K562 (cell line): ENCODE results near the gene TAP2. TPM values are rescaled to one million over a fixed set of nuclear protein-coding genes. Genes with fewer than 3 reads are reported as not detected.

ENCODE experiments used
- ATAC-seq: fragments of 200-7000 bp; cut with Tn5 transposase; 3 replicates; pipeline ENCODE4 v1.9.1; 2020; ENCODE audit warnings: moderate library complexity
- BruUV-seq: library from RNA; stranded (reverse); fragments of 400-500 nt; replicated peaks from 2 replicates; lab custom pipeline; 2021; lab: Mats Ljungman, UMichigan
- CTCF ChIA-PET: fragments of 300-600 bp; formaldehyde crosslinking; extraction: SDS; loops from one replicate; lab custom pipeline; 2021; ENCODE audit warnings: low intra/inter-chr PET ratio; lab: Yijun Ruan, JAX
- POLR2A ChIA-PET: fragments of 300-600, 350-650 bp; sonication (Branson Sonifier 250); formaldehyde crosslinking; extraction: SDS; loops from one replicate; lab custom pipeline; 2021; ENCODE audit warnings: antibody characterized with exemption, inconsistent platforms; lab: Yijun Ruan, JAX
- DNase-seq, 4 experiments: peaks; one replicate each; pipeline versions ENCODE4 v3.0.0 to v3.0.0-alpha.2; 2011 to 2018; ENCODE audit warnings: low spot score in 3 of 4, mixed read lengths in 3 of 4; ENCODE audit errors: extremely low read depth in 1 of 4
- FAIRE-seq: peaks from 2 replicates; lab custom pipeline; 2011; peaks lifted over from hg19 to GRCh38; lab: Jason Lieb, UNC
- H2AFZ ChIP-seq: 2 replicates; pipeline ENCODE4 v1.6.0; 2011; ENCODE audit warnings: low read depth, low read length, control low read depth, inconsistent platforms
- H3K27ac ChIP-seq: fragments of 200-600 bp; 3 replicates; pipeline ENCODE4 v1.8.0; 2011; ENCODE audit warnings: low read depth, mild to moderate bottlenecking, control low read depth, inconsistent platforms, low read length, moderate library complexity, mixed read lengths; ENCODE audit errors: extremely low read depth
- H3K27me3 ChIP-seq, 2 experiments: fragments of 300-600 bp in 1 of 2; 2 replicates in 1 of 2; 3 replicates in 1 of 2; pipeline versions ENCODE4 v1.6.0 to v1.8.0; 2011; ENCODE audit warnings: inconsistent platforms in 2 of 2, low read length in 2 of 2, mild to moderate bottlenecking in 1 of 2, mixed read lengths in 1 of 2, moderate library complexity in 1 of 2; ENCODE audit not compliant: control insufficient read depth in 2 of 2, insufficient read depth in 2 of 2
- H3K36me3 ChIP-seq: fragments of 300-600 bp; 3 replicates; pipeline ENCODE4 v1.8.0; 2011; ENCODE audit warnings: mild to moderate bottlenecking, low read length, inconsistent platforms; ENCODE audit not compliant: control insufficient read depth, insufficient read depth
- H3K4me1 ChIP-seq, 2 experiments: fragments of 200-600 bp in 1 of 2; replicated peaks in 1 of 2; 2 replicates in 1 of 2; 3 replicates in 1 of 2; pipeline versions ENCODE4 v1.5.1 to v1.8.0; 2011; ENCODE audit warnings: inconsistent platforms in 2 of 2, low read length in 2 of 2, mild to moderate bottlenecking in 1 of 2, mixed read lengths in 1 of 2, moderate library complexity in 1 of 2; ENCODE audit not compliant: control insufficient read depth in 2 of 2, insufficient read depth in 2 of 2
- H3K4me2 ChIP-seq: 2 replicates; pipeline ENCODE4 v1.6.1; 2011; ENCODE audit warnings: low read length, control low read depth, inconsistent platforms, mixed read lengths; ENCODE audit not compliant: insufficient read depth
- H3K4me3 ChIP-seq: fragments of 200-600 bp; sonication (generic), shearing (Covaris generic); 2 replicates; pipeline ENCODE4 v1.5.1; 2016; ENCODE audit warnings: control low read depth, inconsistent platforms
- H3K79me2 ChIP-seq: fragments of 200-600 bp; 3 replicates; pipeline ENCODE4 v1.8.0; 2011; ENCODE audit warnings: low read length, inconsistent platforms; ENCODE audit not compliant: control insufficient read depth, insufficient read depth
- H3K9ac ChIP-seq, 2 experiments: 2 replicates each; pipeline versions ENCODE4 v1.6.0 to v1.6.1; 2011; ENCODE audit warnings: low read depth in 2 of 2, low read length in 2 of 2, control low read depth in 1 of 2, inconsistent platforms in 1 of 2, mild to moderate bottlenecking in 1 of 2, mixed read lengths in 1 of 2; ENCODE audit not compliant: insufficient read depth in 1 of 2
- H3K9me1 ChIP-seq: one replicate; pipeline ENCODE4 v1.6.0; 2011; ENCODE audit warnings: inconsistent platforms, mild to moderate bottlenecking, low read length, moderate library complexity; ENCODE audit not compliant: control insufficient read depth, insufficient read depth
- H3K9me3 ChIP-seq: replicated peaks from 2 replicates; pipeline ENCODE4 v1.5.1; 2011; ENCODE audit warnings: low read depth, low read length, inconsistent platforms; ENCODE audit not compliant: control insufficient read depth, insufficient read depth
- H4K20me1 ChIP-seq: replicated peaks from 2 replicates; pipeline ENCODE4 v1.6.1; 2011; ENCODE audit warnings: low read length, inconsistent platforms, mixed read lengths; ENCODE audit not compliant: control insufficient read depth, insufficient read depth
- ATF7 ChIP-seq: fragments of 450-650 bp; IDR thresholded peaks from 2 replicates; pipeline ENCODE4 v1.7.1; 2014; ENCODE audit warnings: mild to moderate bottlenecking, moderate library complexity
- CBX2 ChIP-seq: fragments of 200-600 bp; sonication (generic); IDR thresholded peaks from one replicate; pipeline ENCODE4 v1.6.1; 2012; ENCODE audit warnings: mild to moderate bottlenecking, low read length, inconsistent platforms; ENCODE audit not compliant: insufficient read depth, poor library complexity, severe bottlenecking
- CEBPG ChIP-seq, 3 experiments: fragments of 200-800 bp in 1 of 3; sonication (Bioruptor generic) in 1 of 3; sonication (generic) in 1 of 3; formaldehyde crosslinking in 1 of 3; IDR thresholded peaks in 2 of 3; conservative IDR thresholded peaks in 1 of 3; 2 replicates each; pipeline versions ENCODE4 v1.6.1 to v1.8.0; 2016 to 2022; ENCODE audit warnings: missing compliant biosample characterization in 2 of 3, missing genetic modification characterization in 2 of 3, mild to moderate bottlenecking in 1 of 3, missing genetic modification reagents in 1 of 3
- DLX4 ChIP-seq: fragments of 250-450 bp; sonication (Bioruptor Pico); IDR thresholded peaks from 2 replicates; pipeline ENCODE4 v1.6.1; 2021; ENCODE audit warnings: mild to moderate bottlenecking
- E2F5 ChIP-seq: sonication (generic); formaldehyde crosslinking; IDR thresholded peaks from 2 replicates; pipeline ENCODE4 v1.8.0; 2022; ENCODE audit warnings: mild to moderate bottlenecking, missing genetic modification reagents
- JUNB ChIP-seq: fragments of 450-650 bp; formaldehyde crosslinking; conservative IDR thresholded peaks from 2 replicates; pipeline ENCODE4 v1.4.0; 2020; ENCODE audit warnings: mild to moderate bottlenecking
- KHSRP ChIP-seq: fragments of 450-650 bp; IDR thresholded peaks from 2 replicates; pipeline ENCODE4 v1.6.1; 2017
- MAZ ChIP-seq, 2 experiments: fragments of 450-650 bp in 1 of 2; sonication (generic) in 1 of 2; formaldehyde crosslinking; IDR thresholded peaks in 1 of 2; conservative IDR thresholded peaks in 1 of 2; 2 replicates each; pipeline versions ENCODE4 v1.4.0 to v1.5.0; 2020; ENCODE audit warnings: mild to moderate bottlenecking in 1 of 2, missing genetic modification reagents in 1 of 2
- NBN ChIP-seq: fragments of 450-650 bp; IDR thresholded peaks from 2 replicates; pipeline ENCODE4 v1.6.1; 2016; ENCODE audit warnings: low read depth, mild to moderate bottlenecking
- NCOA2 ChIP-seq, 2 experiments: fragments of 450-650 bp; IDR thresholded peaks; 2 replicates each; pipeline ENCODE4 v1.6.1; 2018; ENCODE audit warnings: mild to moderate bottlenecking in 2 of 2, moderate library complexity in 1 of 2; ENCODE audit not compliant: partially characterized antibody in 2 of 2
- NR3C1 ChIP-seq: sonication (generic); formaldehyde crosslinking; IDR thresholded peaks from 2 replicates; pipeline ENCODE4 v1.8.1; 2022; ENCODE audit warnings: missing genetic modification reagents
- RBBP5 ChIP-seq: fragments of 200-600 bp; sonication (generic); IDR thresholded peaks from 2 replicates; pipeline ENCODE4 v1.6.1; 2012; ENCODE audit warnings: borderline replicate concordance, mild to moderate bottlenecking, low read length, control low read depth, inconsistent platforms; ENCODE audit not compliant: insufficient read depth, poor library complexity, severe bottlenecking
- RFX7 ChIP-seq: fragments of 250-450 bp; sonication (Bioruptor Pico); IDR thresholded peaks from 2 replicates; pipeline ENCODE4 v1.5.1; 2021; ENCODE audit warnings: mild to moderate bottlenecking
- SMAD4 ChIP-seq: fragments of 250-450 bp; sonication (Bioruptor Pico); conservative IDR thresholded peaks from 2 replicates; pipeline ENCODE4 v1.8.0; 2021; ENCODE audit warnings: inconsistent platforms, mild to moderate bottlenecking, moderate library complexity
- WHSC1 ChIP-seq: IDR thresholded peaks from one replicate; pipeline ENCODE4 v1.6.1; 2012; ENCODE audit warnings: low read length, control low read depth, inconsistent platforms
- ZEB2 ChIP-seq: fragments of 450-650 bp; IDR thresholded peaks from 2 replicates; pipeline ENCODE4 v1.6.1; 2016
- ZFP1 ChIP-seq: fragments of 450-650 bp; formaldehyde crosslinking; IDR thresholded peaks from 2 replicates; pipeline ENCODE4 v1.4.0; 2020; ENCODE audit warnings: mild to moderate bottlenecking, mixed read lengths
- ZFP30 ChIP-seq: fragments of 250-450 bp; sonication (Bioruptor Pico); IDR thresholded peaks from 2 replicates; pipeline ENCODE4 v1.8.0; 2022; ENCODE audit warnings: moderate library complexity, mild to moderate bottlenecking, inconsistent platforms, borderline replicate concordance
- ZNF165 ChIP-seq: fragments of 250-450 bp; sonication (Bioruptor Pico); IDR thresholded peaks from 2 replicates; pipeline ENCODE4 v1.4.0; 2020; ENCODE audit warnings: borderline replicate concordance
- ZSCAN29 ChIP-seq: fragments of 450-650 bp; IDR thresholded peaks from 2 replicates; pipeline ENCODE4 v1.6.1; 2017
- WGBS: fragments of 100-300 bp; shearing (Covaris generic); methylation state at CpG from one replicate; pipeline ENCODE4 v1.1.6; 2016; ENCODE audit warnings: low coverage, mixed read lengths; ENCODE audit not compliant: insufficient coverage; ENCODE audit errors: missing lambda C conversion rate; 5-methylcytosine and 5-hydroxymethylcytosine counted together
- in situ Hi-C: fragments of 300-500 bp; cut with MboI; formaldehyde crosslinking; loops from 4 replicates; pipeline ENCODE4 v1.15.0; 2018; ENCODE audit warnings: inconsistent platforms, mixed read lengths
- intact Hi-C: fragments of 100-400 bp; cut with micrococcal nuclease; formaldehyde crosslinking; loops from 2 replicates; pipeline ENCODE4 v1.14.2; 2022
- polyA plus RNA-seq, 8 experiments: library from polyadenylated mRNA; depleted of rRNA in 4 of 8; stranded (reverse) in 5 of 8; unstranded in 3 of 8; fragments of >200 nt; fragmentation: Nextera tagmentation in 2 of 8; fragmentation: Illumina TruSeq in 1 of 8; extraction: Ambion mirVana in 2 of 8; extraction: Trizol in 1 of 8; gene quantifications; 2 replicates each; pipeline versions ENCODE4 v1.2.1 to v1.2.3, GENCODE V29; 2011 to 2014; ENCODE audit warnings: inconsistent platforms in 1 of 8, missing spikeins in 1 of 8
- total RNA-seq, 7 experiments: library from RNA; depleted of rRNA in 6 of 7; stranded (reverse); fragments of >200 nt in 6 of 7; fragmentation: Illumina TruSeq in 2 of 7; extraction: Trizol in 2 of 7; gene quantifications; 2 replicates each; pipeline versions ENCODE4 v1.2.1 to v1.2.3, GENCODE V29; 2011 to 2021; ENCODE audit warnings: low replicate concordance in 1 of 7

The TAP2 gene
- total and polyA plus RNA-seq, 9 of the 15 experiments (the other 6 are each of a cell fraction or from before 2014, with no cell fraction given) = 2.0 to 53.5 (median 19.6) TPM

DNA sequence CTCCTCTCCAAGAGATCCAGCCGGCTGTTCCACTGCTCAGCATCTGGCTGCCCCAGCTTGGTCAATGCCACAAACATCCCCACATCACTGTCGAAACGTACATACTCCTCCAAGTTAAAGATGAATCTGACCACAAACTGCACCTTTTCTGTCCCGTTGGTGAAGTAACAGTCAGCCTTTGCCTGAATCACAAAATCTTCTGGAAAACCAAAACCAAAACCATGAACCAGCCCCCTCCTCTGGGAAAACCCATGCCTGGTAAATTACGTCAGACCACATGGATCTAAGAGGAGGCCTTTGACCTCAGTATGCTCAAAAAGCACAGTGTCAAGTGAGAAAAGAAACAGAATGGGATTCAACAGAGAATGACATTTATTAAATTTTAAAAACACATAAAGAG is 23.4 kb downstream of the TAP2 start (continued):
- TF ChIP-seq E2F5 (CRISPR knock-in tag) (no peak), ZEB2 (no peak), CBX2 (no peak), ZFP30 (CRISPR knock-in tag) (no peak), ZFP1 (CRISPR knock-in tag) (no peak), WHSC1 (no peak)
- TF ChIP-seq, all 486 proteins: peak for 0

GRCh38 chr6:32814145-32814544 is 24.4 kb downstream of the TAP2 start:
- peaks cover 6 to 19% of the 10 kb centered on the region in 2 experiments; a peak in 4 of 5 replicates for H3K27me3 ChIP-seq
- ATAC-seq (no peak), FAIRE-seq (no peak), DNase-seq (no peak)
- no peaks in the 10 kb centered on the region for H3K4me1 ChIP-seq
- H3K79me2 ChIP-seq = no peaks in the 10 kb centered on the region
- BruUV-seq = no TSS peak
- no peak overlapping the region for H3K4me3 ChIP-seq
- H3K9me1 ChIP-seq = peaks cover 3% of the 10 kb centered on the region
- no peak overlapping the region for H3K9ac ChIP-seq
- in situ Hi-C loops = no loop called here
- POLR2A ChIA-PET = interaction anchor here (0.8 to 1.8 kb wide), 3 partner anchors 9 to 39 kb away, joined by 5 to 6 read pairs (median 5); partner anchors contain the start of gene TAP1
- 14% methylated on average over 2 of the region's 2 CpGs for WGBS
- intact Hi-C loops = no loop called here
- no peaks in the 10 kb centered on the region for H3K36me3 ChIP-seq
- no peak overlapping the region for H2AFZ ChIP-seq
- no peak overlapping the region for H3K4me2 ChIP-seq
- H4K20me1 ChIP-seq = no peaks in the 10 kb centered on the region
- CTCF ChIA-PET = no interaction called here
- TF ChIP-seq RBBP5 (no peak), RFX7 (CRISPR knock-in tag) (no peak), ATF7 (no peak), SMAD4 (no peak), NCOA2 (IDR thresholded peaks at IDR 0.05; ENCODE audit: partially characterized antibody in 2 of 2) (no peak), ZNF165 (CRISPR knock-in tag) (no peak), NBN (no peak), ZSCAN29 (no peak), CEBPG (CRISPR knock-in tag; IDR thresholded peaks at IDR 0.05) (no peak), CEBPG (tag; conservative IDR thresholded peaks at IDR 0.05 in 1 of 2, IDR thresholded peaks at IDR 0.05 in 1 of 2) (no peak), JUNB (CRISPR knock-in tag) (no peak), DLX4 (no peak), NR3C1 (CRISPR knock-in tag) (no peak), MAZ (CRISPR knock-in tag; conservative IDR thresholded peaks at IDR 0.05 in 1 of 2, IDR thresholded peaks at IDR 0.05 in 1 of 2) (no peak), KHSRP (no peak)
- H3K9me3 ChIP-seq = no peaks in the 10 kb centered on the region
- no peak overlapping the region for H3K27ac ChIP-seq
